ENCODE measurements around the gene PI4K2A.
A peak's percentile ranks its signal among the peaks of the same experiment; 100 is the strongest.

The PI4K2A gene

DNA sequence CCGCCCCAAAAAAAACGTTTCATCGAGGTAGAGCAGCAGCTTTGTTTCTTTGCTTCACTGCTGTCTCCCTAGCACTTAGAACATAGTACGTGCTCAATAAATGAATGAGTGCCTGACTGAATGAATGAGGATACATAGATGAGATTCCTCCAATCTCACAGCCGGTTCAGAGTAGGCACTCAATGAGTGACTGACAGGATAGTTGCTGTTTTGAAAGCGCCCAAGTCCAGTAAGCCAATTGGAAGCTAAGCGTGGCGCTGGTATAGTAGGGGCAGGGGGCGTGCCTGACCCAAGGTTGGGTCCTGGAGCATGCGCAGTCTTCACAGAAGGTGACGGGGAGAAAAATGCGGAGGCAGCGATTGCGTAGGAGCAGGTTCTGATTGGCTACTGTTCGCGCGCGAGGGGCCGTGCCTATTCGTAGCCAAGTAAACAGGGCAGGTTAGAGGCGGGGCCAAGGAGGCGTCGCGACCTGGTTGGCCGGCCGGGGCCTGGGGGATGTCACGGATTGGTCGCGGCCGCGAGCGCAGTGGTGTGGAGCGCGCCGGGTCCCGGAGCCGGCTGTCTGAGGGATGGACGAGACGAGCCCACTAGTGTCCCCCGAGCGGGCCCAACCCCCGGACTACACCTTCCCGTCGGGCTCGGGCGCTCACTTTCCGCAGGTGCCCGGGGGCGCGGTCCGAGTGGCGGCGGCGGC, at the start of gene PI4K2A:
Gene PI4K2A, plus strand, starts transcription at position 498 of the 694 bp plus-strand sequence. Its CDS starts 72 bp downstream, at position 570.
- peak; percentile 99 for DNase-seq

- DNase-seq: no peak
These were observed 49.5 kb upstream of the PI4K2A start for GRCh38 chr10:97590748-97591495.

- no peak for DNase-seq
These were observed 47.0 kb upstream of the PI4K2A start for GRCh38 chr10:97593421-97593820.

GRCh38 chr10:97596101-97597082, 44.1 kb upstream of the PI4K2A start:
- DNase-seq: no peak

GRCh38 chr10:97597778-97598177, 42.7 kb upstream of the PI4K2A start:
- DNase-seq: no peak

DNA sequence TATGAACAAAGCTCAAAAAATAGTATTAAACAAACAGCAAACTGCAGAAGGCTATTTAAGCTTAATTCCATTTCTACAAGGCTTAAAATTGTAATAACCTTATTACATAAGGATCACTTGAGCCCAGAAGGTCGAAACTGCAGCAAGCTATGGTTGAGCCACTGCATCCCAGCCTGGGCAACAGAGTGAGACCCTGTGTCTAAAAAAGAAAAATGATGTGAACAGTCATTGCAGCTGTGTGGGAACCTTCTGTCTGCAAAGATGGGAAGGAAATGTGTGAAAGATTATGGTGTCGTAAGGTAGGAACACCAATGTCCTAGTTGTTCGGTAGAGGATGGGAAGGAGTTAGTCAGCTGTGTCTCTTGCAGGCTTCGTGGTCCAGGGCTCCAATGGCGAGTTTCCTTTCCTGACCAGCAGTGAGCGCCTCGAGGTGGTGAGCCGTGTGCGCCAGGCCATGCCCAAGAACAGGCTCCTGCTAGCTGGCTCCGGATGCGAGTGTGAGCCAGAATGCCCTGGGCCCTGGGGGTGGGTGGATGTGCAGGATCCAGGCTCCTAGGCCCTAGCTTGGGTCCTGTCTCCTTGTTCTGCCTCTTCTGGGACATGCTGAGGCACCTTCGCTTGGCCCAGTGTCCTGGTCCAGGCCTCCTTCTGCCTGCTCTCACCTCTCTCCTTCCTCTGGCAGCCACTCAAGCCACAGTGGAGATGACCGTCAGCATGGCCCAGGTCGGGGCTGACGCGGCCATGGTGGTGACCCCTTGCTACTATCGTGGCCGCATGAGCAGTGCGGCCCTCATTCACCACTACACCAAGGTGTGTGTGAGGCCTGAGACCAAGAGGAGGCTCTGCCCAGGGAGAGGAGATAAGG, 41.8 kb upstream of the PI4K2A start:
- DNase-seq: no peak

- DNase-seq: no peak
These were observed 41.2 kb upstream of the PI4K2A start for GRCh38 chr10:97599272-97599619.

DNA sequence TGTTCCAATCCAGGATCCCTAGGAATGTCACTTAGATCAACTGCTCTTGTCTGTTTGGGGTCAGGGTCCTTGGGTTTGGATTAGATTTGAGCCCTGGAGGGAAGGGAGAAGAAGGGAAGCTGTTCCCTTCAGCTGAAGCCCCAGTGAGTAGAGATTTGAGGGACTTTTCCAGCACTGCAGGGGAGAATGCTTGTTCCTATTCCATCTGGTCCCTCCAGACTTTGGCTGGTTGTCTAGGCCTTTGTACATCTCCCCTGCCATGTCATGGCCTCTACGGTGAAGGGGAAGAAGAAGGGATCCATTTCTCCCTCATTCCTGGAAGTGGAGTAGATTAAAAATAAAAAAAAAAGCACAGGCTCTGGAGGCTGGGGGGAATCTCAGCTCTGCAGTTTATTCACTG, 39.9 kb upstream of the PI4K2A start:
- no peak for DNase-seq

DNA sequence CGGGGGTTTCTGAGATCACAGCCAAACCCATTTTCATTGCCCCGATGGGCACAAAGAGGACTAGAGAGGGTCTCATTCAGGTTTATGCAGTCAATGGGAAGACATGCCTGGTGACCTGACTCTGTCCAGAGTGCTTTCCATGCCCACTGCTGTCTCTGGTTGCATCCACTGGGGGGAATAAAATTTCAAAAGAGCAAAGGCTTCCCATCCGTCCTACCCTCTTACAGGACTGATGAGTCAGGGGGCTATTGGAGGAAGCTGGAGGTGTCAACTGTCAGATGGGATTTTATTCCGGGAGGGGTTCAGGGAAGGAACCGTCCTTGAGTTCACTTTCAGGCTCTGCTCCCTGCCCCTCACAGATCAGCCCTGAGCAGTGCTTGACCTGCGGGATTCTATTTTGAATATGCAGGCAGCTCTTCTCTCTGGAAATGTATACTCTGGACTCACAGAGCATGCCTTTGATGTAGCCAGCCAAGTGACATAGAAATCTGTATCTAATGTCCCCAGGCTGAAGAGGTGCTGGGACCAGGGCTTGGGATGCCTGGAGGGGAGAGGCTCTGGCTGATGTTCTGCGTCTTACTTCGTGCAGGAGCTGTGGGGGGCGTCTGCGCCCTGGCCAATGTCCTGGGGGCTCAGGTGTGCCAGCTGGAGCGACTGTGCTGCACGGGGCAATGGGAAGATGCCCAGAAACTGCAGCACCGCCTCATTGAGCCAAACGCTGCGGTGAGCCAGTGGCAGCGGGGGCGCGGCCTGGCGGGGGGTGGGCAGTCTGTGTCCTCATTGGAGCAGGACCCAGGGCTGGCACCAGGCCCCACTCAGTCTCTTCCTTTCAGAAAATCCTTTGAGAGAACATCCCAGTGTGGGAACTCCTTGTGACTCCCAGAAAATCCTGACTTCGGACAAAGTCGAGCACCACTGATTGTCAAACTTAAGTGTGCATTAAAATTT, 38.9 kb upstream of the PI4K2A start:
- no peak for DNase-seq

DNA sequence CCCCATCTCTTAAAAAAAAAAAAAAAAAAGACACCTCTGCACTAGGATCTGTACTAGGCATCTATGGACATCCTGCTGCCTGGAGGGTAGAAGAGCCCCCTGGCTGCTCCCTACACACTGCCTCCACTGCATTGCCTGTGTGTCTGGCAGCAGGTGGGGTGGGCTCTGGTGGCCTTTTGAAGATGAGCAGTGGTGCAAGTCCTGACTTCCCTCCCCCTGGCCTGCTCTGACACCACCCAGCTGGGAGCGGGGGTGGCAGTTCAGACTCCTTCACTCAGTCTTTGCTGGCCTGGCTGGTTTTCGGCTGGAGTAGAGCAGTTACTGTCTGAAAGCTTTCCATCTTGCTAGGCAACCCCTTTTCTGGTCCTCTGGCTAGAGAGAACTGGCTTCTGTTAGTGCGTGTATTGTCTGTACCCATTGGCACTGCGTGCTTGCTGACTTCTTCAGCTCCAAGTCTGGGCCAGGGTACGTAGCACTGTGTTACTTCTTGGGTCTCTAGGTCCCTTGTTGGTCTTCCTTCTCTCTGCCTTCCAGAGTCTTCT, 33.3 kb upstream of the PI4K2A start:
- DNase-seq: no peak

DNA sequence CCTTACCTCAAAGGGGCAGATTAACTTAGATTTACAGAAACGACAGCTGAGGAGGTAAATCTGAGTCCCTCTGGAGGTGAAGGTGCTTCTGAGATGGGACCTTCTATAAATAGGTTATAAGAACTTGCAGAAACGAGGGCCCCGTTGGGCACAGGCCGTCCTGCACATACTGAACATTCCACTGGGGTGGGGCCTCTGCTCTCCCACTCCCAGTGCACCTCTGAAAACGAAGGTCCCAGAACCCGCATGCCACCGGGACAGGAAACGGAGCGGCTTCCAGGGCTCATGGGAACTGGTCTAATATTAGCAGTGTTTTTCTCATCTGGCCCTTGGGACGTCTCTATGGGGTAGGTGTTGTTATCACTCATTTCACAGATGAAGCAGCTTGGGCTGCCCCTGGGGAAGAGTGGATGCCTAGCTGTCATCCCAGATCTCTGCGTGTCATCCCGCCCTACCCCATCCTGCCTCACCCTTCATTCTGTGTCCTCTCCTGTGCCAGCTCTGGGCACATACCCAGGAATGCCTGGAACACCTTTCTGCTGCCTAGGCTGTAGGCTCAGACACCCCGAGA, 31.4 kb upstream of the PI4K2A start:
- DNase-seq: no peak

GRCh38 chr10:97611473-97611872, 29.0 kb upstream of the PI4K2A start:
- no peak for DNase-seq

- DNase-seq: no peak
These were observed 28.1 kb upstream of the PI4K2A start for GRCh38 chr10:97612386-97612785.

DNA sequence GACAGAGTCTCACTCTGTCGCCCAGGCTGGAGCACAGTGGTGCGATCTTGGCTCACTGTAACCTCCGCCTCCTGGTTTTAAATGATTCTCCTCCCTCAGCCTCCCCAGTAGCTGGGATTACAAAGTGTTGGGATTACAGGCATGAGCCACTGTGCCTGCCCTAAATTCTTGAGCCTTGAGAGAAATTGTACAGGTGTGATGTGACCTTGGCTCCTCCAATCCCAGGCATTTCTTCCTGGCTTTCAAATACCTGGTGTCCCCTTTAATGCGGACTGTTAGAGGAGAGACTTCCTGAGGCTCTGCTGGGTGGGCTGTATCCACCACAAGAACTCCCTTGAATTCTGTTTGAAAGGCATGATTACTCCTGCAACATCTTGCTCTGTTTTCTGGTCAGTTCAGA, 22.2 kb upstream of the PI4K2A start:
- no peak for DNase-seq

DNA sequence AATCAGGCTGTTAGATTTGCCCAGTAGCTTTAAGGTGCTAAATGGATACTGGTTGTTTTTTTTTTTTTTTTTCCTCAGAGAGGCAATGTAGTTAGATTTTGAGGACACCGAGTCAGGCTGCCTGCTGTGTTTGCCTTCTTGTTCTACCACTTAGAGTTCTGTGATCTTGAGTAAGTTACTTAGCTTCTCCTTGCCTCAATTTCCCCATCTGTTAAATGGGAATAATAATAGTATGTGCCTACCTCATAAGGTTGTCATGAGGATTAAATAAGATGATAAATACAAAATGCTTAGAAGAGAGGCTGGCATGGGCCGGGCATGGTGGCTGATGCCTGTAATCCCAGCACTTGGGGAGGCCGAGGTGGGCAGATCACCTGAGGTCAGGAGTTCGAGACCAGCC, 21.7 kb upstream of the PI4K2A start:
- no peak for DNase-seq

DNA sequence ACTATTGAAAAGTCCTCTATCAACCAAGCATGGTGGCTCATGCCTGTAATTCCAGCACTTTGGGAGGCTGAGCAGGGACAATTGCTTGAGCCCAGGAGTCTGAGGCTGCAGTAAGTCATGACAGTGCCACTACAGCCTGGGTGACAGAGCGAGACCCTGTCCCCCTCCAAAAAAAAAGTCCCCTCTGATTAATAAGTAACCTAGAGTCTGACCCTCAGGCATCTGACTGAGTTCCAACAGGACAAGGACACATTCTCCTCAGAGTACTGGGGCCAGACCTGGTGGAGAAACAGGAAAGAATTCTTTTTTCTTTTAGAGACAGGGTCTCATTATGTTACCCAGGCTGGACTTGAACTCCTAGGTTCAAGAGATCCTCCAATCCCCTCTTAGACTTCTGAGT, 17.2 kb upstream of the PI4K2A start:
- DNase-seq: no peak

DNA sequence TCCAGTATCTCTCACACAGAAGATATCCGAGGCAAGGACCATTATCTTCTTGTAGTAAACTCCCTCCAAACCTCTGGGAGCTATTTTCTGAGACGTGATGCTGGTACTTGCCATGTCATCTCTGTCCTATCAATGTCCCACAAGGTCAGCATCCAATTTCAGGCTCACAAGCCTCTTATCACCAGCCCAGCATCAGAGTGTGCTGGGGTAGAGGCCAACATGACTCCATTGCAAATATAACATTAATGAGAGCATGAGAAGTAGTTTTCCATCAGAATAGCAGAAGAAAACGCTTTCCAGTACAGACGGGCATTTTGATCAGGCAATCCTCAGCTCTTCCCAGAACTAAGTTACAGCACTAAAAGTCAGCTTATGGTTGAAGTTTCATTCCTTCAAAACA, 12.7 kb upstream of the PI4K2A start:
- DNase-seq: no peak

DNA sequence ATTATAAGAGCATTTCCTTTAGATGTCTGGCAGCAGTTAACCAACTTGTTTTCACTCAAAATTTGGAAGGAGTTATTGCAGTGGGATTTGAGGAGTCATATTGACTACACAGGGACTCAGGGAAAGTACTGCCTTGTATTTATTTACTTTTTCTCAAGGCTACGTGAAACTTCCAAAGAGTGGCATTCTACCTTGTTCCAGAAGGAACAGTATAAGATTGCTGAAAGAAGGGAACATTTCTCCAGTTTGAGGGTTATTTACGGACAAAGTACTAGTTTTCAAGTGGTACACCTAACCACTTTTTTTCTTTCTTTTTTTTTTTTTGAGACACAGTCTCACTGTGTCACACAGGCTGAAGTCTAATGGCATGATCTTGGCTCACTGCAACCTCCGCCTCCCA, 12.2 kb upstream of the PI4K2A start:
- no peak for DNase-seq

- DNase-seq: no peak
These were observed 11.2 kb upstream of the PI4K2A start for GRCh38 chr10:97629289-97629688.

DNA sequence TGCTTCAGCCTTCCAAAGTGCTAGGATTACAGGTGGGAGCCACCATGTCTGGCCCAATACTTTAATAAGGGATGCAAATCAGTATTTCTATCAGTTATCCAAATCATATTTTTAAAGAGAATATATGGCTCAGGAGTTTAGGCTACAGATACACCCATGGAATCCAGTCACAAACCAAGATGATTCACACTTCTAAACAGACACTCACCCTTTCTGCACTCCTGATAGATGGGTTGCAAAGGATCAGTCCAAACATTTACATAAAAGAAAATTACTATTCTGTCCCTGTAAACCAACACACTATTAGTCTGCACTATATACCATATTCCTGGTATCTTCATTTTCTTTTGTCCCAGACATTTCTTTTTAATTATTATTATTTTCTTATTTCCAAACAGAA, 9.4 kb upstream of the PI4K2A start:
- no peak for DNase-seq
